ENCODE measurements around the gene SPNS2.

Gene SPNS2

GRCh38 chr17:4547118-4547906 lies 48.6 kb downstream of the SPNS2 start:
- DNase-seq (ENCODE audit: insufficient read length, low spot score) (no peak), FAIRE-seq (no peak)

GRCh38 chr17:4548061-4548461 lies 49.4 kb downstream of the SPNS2 start:
- DNase-seq (ENCODE audit: insufficient read length, low spot score), result no peak
- no peak for FAIRE-seq

DNA sequence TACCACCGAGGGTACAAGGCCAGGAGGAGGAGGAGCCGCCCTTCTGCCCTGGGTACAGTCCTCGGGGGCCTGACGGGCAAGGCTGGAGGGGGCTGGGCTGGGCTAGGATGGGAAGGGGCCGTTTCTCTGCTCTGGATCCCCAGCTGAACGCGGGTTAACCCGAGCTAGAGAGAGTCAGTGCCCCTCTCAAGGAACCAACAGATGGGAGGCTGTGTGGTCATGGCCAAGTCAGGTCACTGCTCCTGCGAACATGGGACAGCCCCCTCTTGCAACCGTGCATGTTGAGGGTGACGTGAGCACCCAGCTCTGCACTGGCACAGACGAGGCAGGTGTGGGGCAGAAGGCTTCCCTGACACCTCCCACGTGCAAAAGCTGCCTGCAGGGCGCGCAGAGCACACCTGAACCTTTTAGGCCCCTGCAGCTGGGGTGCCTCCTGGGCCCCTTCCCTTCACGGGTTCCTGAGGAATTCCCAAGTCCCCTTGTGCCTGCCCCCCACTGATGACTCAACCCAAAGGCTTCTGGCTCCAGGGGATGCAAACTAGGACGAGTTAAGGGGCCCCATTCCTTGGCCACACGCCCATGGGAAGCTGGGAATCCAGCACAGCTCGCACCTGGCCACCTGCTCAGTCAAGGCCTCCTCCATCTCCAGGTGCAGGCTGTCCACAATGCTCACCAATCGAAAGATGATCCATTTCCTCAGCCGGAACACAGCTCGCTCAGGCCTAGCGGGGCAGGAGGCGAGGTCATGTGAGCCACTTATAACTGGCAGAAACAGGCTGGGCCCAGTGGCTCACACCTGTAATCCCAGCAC lies 50.2 kb downstream of the SPNS2 start:
- peak; percentile 54 for FAIRE-seq
- DNase-seq (ENCODE audit: insufficient read length, low spot score), result peak; percentile 66

DNA sequence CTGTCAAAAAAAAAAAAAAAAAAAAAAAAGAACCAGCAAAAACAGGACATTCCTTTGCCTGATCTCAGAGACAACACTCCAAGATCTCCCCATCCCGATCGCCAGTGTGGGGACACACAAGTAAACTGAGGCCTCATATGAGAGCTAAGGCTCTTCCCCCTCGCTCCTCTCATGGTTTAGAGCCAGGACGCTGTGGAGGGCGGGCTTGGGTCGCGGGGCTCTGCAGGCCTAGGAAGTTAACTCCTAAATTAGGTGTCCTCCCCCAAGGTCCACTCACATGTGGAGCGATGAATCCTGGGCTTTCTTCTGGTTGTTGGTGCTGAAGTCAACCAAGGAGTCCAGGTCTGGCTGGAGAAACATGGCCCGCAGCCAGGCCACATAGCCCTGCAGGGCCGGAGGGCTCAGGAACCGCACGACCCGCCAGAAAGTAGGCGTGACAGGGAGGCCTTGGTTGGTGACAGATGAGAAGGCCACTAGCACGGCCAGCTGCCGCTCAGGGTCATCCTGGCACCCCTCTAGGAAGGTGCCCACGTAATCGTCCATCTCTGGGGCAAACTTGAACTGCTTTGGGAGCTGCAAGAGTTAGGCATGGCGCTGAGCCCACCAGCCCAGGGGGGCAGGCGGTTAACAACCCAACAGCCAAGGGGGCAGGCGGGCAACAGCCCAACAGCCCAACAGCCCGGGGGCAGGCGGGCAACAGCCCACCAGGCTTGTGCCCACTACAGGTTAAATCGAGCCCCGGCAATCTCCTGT lies 51.3 kb downstream of the SPNS2 start:
- DNase-seq (ENCODE audit: insufficient read length, low spot score), result no peak
- peak; percentile 28 for FAIRE-seq

- no peak for DNase-seq (ENCODE audit: insufficient read length, low spot score)
- no peak for FAIRE-seq
Measured at GRCh38 chr17:4550534-4551039, 51.9 kb downstream of the SPNS2 start.

DNA sequence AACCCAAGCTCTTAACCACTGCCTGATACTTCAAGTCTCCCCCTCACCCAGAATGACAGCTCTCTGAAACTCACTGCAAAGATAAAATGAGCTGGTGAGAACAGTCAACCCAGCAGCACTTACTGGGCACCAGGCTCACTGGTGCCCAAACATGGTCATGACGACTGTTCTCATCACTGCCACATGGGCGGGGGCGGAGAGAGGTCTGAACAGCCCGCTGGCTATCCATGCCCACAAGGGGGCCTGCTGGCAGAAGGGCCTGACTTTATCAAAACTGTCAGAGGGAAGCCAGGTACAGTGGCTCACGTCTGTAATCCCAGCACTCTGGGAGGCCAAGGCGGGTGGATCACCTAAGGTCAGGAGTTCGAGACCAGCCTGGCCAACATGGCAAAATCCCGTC lies 52.5 kb downstream of the SPNS2 start:
- DNase-seq (ENCODE audit: insufficient read length, low spot score), result no peak
- no peak for FAIRE-seq

- DNase-seq (ENCODE audit: insufficient read length, low spot score) (no peak), FAIRE-seq (no peak)
Measured at GRCh38 chr17:4551796-4552525, 53.3 kb downstream of the SPNS2 start.

DNA sequence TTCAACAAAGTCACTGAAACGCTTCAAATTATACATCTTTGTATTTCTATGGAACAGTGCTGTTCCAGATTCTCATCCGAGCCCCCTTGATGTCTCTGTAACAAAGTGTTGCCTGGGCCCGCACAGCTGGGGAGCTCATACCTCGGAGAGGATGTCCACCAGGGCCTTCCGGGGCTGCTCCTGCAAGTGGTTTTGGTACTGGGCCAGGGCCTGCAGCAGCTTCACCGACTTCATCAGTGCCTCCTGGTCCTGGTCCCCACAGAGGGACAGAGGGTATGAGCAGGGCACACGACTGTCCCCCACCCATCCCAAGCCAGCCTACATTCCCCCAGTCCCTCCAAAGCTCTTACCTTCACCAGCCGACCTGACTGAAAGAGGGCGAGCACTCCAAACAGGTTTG lies 55.0 kb downstream of the SPNS2 start:
- DNase-seq (ENCODE audit: insufficient read length, low spot score) (no peak), FAIRE-seq (no peak)

- DNase-seq (ENCODE audit: insufficient read length, low spot score), result no peak
Measured at GRCh38 chr17:4554441-4554996, 55.8 kb downstream of the SPNS2 start.

GRCh38 chr17:4554997-4555799 lies 56.5 kb downstream of the SPNS2 start, which contains the start of gene MYBBP1A:
TSS of gene MYBBP1A (minus strand) at chr17:4555384. CDS start at chr17:4555324, 60 bp downstream.
- DNase-seq (ENCODE audit: insufficient read length, low spot score), result peak; percentile 99
- peak; percentile 89 for FAIRE-seq

More at GRCh38 chr17:4554441-4554996, 55.8 kb downstream of the SPNS2 start:
- FAIRE-seq, result no peak

DNA sequence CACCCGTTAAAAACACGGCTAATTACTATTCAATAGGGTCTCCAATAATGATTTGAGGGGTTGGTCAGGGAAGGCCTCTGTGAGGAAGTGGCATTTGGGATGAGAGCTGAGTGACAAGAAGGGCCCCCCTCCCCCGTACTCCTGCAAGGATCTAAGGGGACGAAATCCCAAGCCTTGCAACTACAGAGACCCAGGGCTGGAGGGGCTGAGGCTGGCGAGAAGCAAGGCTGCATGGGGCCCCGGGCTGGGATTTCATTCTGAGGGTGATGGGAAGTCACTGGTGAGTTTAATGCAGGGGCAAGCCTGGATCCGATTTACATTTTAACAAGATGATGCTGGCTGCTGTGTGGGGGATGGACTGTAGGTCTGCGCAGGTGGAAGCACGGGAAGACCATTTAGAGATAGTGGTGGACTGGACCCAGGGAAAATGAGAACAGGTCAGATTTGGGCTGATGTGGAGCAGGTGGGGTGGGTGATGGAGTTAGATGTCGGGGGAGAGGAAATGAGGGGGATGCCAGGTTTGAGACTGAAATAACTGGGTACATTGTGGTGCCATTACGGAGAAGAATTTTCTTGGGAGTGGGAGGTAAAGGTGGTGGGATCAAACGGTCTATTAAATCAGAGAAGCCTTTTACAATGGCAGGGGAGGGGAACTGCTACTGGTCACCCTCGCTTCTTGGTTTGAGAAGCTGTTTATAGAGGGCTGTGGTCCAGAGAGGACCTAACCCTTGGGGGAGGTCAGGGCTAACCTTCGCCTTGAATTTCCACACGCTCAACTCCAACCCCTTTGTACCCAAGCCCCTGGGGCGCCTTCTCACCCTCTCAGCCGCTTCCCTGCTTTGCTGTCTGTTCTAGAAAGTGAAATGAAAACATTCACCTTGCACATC lies 57.4 kb downstream of the SPNS2 start:
- FAIRE-seq, result peak; percentile 16
- no peak for DNase-seq (ENCODE audit: insufficient read length, low spot score)

DNA sequence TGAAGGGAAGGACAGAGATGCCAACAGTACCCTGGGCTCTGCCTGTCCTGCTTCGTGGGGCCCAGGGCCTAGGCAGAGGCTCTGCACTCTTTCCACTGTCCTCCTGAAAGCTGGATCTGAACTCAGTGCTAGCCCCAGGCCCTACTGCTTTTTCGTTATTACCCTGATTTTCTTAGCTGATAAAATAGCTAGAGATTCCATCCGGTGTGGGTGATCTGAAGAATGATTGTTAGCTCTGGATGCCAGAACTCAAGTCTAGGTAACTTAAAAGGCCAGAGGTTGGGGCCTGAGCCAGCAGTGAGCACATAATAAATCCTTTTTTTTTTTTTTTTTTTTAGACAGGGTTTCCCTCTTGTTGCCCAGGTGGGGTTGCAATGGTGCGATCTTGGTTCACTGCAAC lies 58.3 kb downstream of the SPNS2 start:
- DNase-seq (ENCODE audit: insufficient read length, low spot score), result no peak
- no peak for FAIRE-seq

DNA sequence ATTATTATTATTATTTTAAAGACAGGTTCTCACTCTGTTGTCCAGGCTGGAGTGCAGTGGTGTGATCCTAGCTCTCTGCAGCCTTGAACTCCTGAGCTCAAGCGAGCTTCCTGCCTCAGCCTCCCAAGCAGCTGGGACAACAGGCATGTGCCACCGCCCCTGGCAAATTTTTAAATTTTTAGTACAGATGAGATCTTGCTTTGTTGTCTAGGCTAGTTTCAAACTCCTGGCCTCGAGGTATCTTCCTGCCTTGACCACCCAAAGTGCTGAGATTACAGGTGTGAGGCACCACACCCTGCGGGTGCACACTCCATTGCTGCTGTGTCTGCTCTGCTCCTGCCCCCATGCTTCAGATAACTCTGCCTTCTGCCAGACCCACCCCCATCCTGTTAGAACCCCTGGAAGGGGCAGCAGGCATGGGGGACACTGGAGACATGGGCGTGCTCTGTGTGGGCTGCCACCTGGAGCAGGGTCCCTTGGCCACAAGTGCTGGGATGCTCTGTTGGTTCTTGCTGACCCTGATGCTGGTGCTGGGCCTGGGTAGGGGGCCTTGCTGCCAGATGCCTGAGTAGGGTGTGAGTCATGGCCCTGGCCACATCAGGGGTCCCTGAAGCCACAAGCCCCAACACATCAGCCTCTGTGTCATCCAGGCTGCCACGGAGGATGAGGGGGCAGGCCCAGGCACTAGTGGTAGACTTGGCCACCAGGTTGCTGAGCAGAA lies 59.1 kb downstream of the SPNS2 start:
- DNase-seq (ENCODE audit: insufficient read length, low spot score) (no peak), FAIRE-seq (no peak)

GRCh38 chr17:4558347-4558971 lies 59.8 kb downstream of the SPNS2 start:
- FAIRE-seq (no peak), DNase-seq (ENCODE audit: insufficient read length, low spot score) (no peak)

- no peak for DNase-seq (ENCODE audit: insufficient read length, low spot score)
Measured at GRCh38 chr17:4559139-4559791, 60.6 kb downstream of the SPNS2 start.

GRCh38 chr17:4559966-4560365 lies 61.3 kb downstream of the SPNS2 start:
- DNase-seq (ENCODE audit: insufficient read length, low spot score) (no peak), FAIRE-seq (no peak)

More at GRCh38 chr17:4559139-4559791, 60.6 kb downstream of the SPNS2 start:
- FAIRE-seq, result no peak

All from HTR-8/SVneo (cell line).